Measurements from ENCODE around the gene NOC3L.

The NOC3L gene

DNA sequence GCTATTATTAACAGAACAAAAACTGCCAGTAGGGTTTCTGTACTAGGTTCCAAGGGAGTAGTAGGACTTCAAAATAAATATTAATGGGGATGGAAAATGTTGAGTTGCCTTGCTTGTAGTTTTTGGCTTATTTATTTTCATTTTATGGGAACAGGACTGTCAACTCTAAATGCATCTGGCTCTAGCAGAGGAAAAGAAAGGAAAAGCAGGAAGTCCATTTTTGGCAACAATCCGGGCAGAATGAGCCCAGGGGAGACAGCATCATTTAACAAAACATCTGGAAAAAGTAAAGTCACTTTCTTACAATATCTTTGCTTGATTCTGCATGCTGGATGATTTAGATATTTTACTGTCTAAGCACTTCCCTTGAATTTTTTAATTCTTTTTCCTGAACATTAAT is 69.4 kb downstream of the NOC3L start:
- Mint-ChIP-seq H3K9me3 (ENCODE audit: low read depth) (no peaks in the 10 kb centered on the region), H3K4me3 (no peak overlapping the region), H3K36me3 (peaks cover 2% of the 10 kb centered on the region), H3K27me3 (peaks cover 31% of the 10 kb centered on the region), H3K27ac (no peak overlapping the region), H3K4me1 (ENCODE audit: low read depth) (no peaks in the 10 kb centered on the region)

DNA sequence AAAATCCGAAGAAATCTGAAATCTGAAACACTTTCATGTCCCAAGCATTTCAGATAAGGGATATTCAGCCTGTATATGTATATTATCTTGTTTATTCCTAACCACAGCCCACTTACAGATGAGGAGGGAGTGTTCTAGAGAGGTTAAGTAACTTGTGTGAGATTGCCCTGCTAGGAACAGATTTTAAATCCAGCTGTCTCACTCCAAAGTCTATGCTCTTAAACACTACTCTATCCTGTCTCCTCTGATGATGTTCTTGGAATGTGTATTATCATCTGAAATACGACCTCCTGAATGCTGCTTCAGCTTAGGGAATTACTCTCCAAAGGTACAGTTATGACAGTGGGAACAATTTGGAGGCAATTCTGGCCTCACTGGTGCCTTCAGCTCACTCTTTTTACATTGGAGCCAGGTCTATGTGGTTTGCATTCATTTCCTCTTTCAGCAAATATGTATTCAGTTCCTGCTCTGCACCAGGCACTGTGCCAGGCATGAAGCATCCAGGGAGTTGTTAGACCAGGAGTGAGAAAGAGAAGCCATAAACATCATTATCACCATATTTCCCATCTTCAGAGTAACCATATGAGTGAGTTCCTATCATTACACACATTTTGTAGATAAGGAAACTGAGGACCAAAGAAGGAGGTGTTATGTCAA is 70.2 kb downstream of the NOC3L start:
- H3K27ac Mint-ChIP-seq, result no peak overlapping the region
- H3K4me3 Mint-ChIP-seq, result no peak overlapping the region
- no peaks in the 10 kb centered on the region for H3K9me3 Mint-ChIP-seq (ENCODE audit: low read depth)
- H3K36me3 Mint-ChIP-seq, result peaks cover 2% of the 10 kb centered on the region
- no peaks in the 10 kb centered on the region for H3K4me1 Mint-ChIP-seq (ENCODE audit: low read depth)
- H3K27me3 Mint-ChIP-seq, result peaks cover 31% of the 10 kb centered on the region

DNA sequence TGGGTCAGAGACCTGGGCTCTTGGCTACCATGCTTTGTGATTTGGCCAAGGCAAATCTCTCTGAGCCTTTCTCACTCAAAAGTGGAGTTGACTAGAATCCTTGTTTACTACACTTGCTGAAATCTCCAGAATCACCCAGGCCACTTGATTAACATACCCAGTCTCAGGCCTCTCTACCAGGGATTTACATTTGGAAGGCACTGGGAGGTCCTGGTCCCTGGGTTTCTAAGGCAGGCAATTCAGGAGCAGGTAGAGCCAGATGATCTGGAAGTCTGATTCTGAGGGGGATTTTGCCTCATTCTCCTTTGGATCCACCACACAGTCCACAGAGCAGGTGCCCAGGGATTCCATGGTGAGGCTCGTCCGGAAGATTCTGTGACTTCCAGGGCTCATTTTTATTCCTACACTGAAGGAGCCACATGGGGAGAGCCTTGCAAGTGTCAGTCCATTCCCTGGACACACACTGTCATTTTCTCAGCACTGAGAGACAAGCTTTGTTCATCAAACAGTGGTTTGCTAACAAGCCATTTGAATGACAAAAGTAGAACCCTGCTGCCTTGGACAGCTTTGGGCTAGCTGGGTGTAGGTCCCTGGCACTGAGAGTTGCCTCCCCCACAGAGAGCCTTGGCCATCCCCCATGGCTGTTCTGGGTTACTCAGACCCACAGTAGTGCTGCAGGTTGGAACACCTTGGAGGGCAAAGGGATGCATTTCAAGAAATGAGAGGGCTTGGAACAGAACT is 74.2 kb downstream of the NOC3L start:
- Mint-ChIP-seq H3K27me3 (peaks cover 25% of the 10 kb centered on the region), H3K4me3 (no peak overlapping the region), H3K36me3 (no peaks in the 10 kb centered on the region), H3K9me3 (ENCODE audit: low read depth) (no peaks in the 10 kb centered on the region), H3K27ac (no peak overlapping the region), H3K4me1 (ENCODE audit: low read depth) (no peaks in the 10 kb centered on the region)

DNA sequence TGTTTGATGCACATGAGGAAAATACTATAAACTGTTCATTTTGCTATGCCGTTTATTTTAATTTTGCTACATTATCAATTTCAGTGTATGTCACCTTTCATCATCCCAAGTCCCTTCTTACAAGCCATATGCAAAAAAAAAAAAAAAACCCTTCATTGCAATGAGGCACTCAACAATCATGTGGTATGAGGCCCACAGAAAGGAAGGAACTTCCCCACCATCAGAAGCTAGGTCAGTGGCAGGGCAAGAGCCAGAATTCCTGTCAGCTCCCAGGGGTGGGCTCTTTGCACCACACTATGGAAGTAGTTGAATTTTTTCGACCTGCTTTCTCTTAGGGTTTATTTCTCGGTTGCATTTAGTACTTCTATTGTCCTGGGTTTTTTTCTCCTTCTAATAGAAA is 75.4 kb downstream of the NOC3L start:
- H3K4me1 Mint-ChIP-seq (ENCODE audit: low read depth), result no peaks in the 10 kb centered on the region
- peaks cover 22% of the 10 kb centered on the region for H3K27me3 Mint-ChIP-seq
- H3K36me3 Mint-ChIP-seq, result no peaks in the 10 kb centered on the region
- no peak overlapping the region for H3K27ac Mint-ChIP-seq
- H3K4me3 Mint-ChIP-seq, result no peak overlapping the region
- no peaks in the 10 kb centered on the region for H3K9me3 Mint-ChIP-seq (ENCODE audit: low read depth)

DNA sequence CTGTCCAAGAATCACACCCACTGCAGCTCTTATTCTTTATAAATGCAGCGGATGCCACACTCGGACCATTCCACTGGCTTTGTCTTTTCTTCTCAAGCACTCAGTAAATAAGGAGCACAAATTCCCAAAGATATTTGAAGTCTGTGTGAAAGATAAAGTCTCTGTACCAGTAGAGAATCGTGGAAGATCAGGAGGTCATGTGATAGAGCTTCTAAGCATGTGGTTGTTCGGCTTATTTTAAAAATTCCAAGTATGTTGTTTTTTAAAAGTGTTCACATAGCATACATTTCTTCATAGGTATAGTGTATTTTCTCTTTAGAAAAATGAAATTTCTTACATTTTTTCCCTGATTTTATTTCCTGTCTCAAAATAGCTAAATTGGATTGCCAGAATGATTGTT is 75.8 kb downstream of the NOC3L start:
- no peak overlapping the region for H3K27ac Mint-ChIP-seq
- H3K4me1 Mint-ChIP-seq (ENCODE audit: low read depth), result no peaks in the 10 kb centered on the region
- H3K9me3 Mint-ChIP-seq (ENCODE audit: low read depth), result no peaks in the 10 kb centered on the region
- no peaks in the 10 kb centered on the region for H3K36me3 Mint-ChIP-seq
- no peak overlapping the region for H3K4me3 Mint-ChIP-seq
- peaks cover 21% of the 10 kb centered on the region for H3K27me3 Mint-ChIP-seq

DNA sequence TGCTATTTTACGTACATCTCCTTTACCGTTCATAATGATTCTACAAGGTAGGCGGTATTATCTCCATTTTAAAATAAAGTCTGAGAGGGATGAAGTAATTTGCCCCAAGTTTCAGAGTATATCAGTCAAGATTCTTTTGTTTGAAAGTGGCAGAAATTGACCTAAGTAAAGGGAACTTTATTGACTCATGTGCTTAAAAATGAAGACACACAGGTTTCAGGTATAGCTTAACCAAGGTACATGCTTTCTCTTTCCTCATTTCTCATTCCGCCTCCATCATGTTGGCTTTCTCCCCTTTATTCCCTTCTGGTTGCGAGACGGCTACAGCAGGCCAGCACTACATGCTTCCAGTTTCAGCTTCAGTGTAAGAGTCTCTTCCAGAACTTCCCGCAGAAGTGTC is 77.5 kb downstream of the NOC3L start:
- Mint-ChIP-seq H3K4me1 (ENCODE audit: low read depth) (peaks cover under 1% of the 10 kb centered on the region), H3K9me3 (ENCODE audit: low read depth) (no peaks in the 10 kb centered on the region), H3K4me3 (no peak overlapping the region), H3K27me3 (peaks cover 20% of the 10 kb centered on the region), H3K27ac (no peak overlapping the region), H3K36me3 (no peaks in the 10 kb centered on the region)

All from activated naive CD8-positive, alpha-beta T cell (primary cell).